Osteoblast (primary cell): ENCODE results near the gene TGDS. TPM values are rescaled to one million over a fixed set of nuclear protein-coding genes. Genes with fewer than 3 reads are reported as not detected.

ENCODE experiments used
- DNase-seq: peaks from one replicate; pipeline ENCODE4 v3.0.0; 2011; ENCODE audit warnings: low spot score, mixed read lengths; ENCODE audit not compliant: insufficient read length; ENCODE audit errors: missing footprints
- H2AFZ ChIP-seq: 2 replicates; pipeline ENCODE4 v1.6.0; 2011; ENCODE audit warnings: mild to moderate bottlenecking, low read length
- H3K27ac ChIP-seq: 2 replicates; pipeline ENCODE4 v1.5.1; 2011; ENCODE audit warnings: mild to moderate bottlenecking, low read depth, low read length, moderate library complexity
- H3K27me3 ChIP-seq: 2 replicates; pipeline ENCODE4 v1.6.0; 2012; ENCODE audit warnings: mild to moderate bottlenecking, control low read depth, inconsistent platforms, low read length, moderate library complexity; ENCODE audit not compliant: insufficient read depth
- H3K36me3 ChIP-seq: 2 replicates; pipeline ENCODE4 v1.5.1; 2011; ENCODE audit warnings: mild to moderate bottlenecking, low read length, control low read depth, moderate library complexity; ENCODE audit not compliant: insufficient read depth
- H3K4me1 ChIP-seq: 2 replicates; pipeline ENCODE4 v1.5.1; 2011; ENCODE audit warnings: mild to moderate bottlenecking, low read length, control low read depth, moderate library complexity; ENCODE audit not compliant: insufficient read depth
- H3K4me2 ChIP-seq: 2 replicates; pipeline ENCODE4 v1.6.0; 2011; ENCODE audit warnings: mild to moderate bottlenecking, low read length; ENCODE audit not compliant: insufficient read depth
- H3K4me3 ChIP-seq: fragments of 200-600 bp; sonication (generic); 3 replicates; pipeline ENCODE4 v1.5.1; 2012; ENCODE audit warnings: mild to moderate bottlenecking, low read length, inconsistent platforms; ENCODE audit not compliant: insufficient read depth
- H3K79me2 ChIP-seq: 2 replicates; pipeline ENCODE4 v1.6.0; 2012; ENCODE audit warnings: mild to moderate bottlenecking, low read length, control low read depth, inconsistent platforms; ENCODE audit not compliant: insufficient read depth
- H3K9me3 ChIP-seq: 2 replicates; pipeline ENCODE4 v1.5.1; 2011; ENCODE audit warnings: low read depth, low read length, control low read depth
- H4K20me1 ChIP-seq: 2 replicates; pipeline ENCODE4 v1.6.0; 2012; ENCODE audit warnings: mild to moderate bottlenecking, low read length, control low read depth; ENCODE audit not compliant: insufficient read depth
- CTCF ChIP-seq: IDR thresholded peaks from 2 replicates; pipeline ENCODE4 v1.5.1; 2011; ENCODE audit warnings: mild to moderate bottlenecking, low read depth, low read length, moderate library complexity; ENCODE audit errors: extremely low read depth
- total RNA-seq: library from RNA; depleted of rRNA; stranded (reverse); fragments of >200 nt; gene quantifications from 2 replicates; pipeline ENCODE4 v1.2.3, GENCODE V29; 2012

Gene TGDS
- total RNA-seq, 1 donor, result 11.9 TPM

- H3K9me3 ChIP-seq, result no peaks in the 10 kb centered on the region
- no peak overlapping the region for H3K4me2 ChIP-seq
- H4K20me1 ChIP-seq, result no peaks in the 10 kb centered on the region
- no peaks in the 10 kb centered on the region for H3K4me1 ChIP-seq
- no peaks in the 10 kb centered on the region for H3K27me3 ChIP-seq
- TF ChIP-seq CTCF, result no peak
- no peak overlapping the region for H2AFZ ChIP-seq
- H3K4me3 ChIP-seq, result no peak overlapping the region
- peaks cover 42% of the 10 kb centered on the region for H3K36me3 ChIP-seq
- DNase-seq, result no peak
- H3K79me2 ChIP-seq, result peaks cover 13% of the 10 kb centered on the region
- no peak overlapping the region for H3K27ac ChIP-seq
These were observed 10.3 kb downstream of the TGDS start for GRCh38 chr13:94585543-94586101.

- DNase-seq, result no peak
These were observed 12.0 kb downstream of the TGDS start for GRCh38 chr13:94583926-94584325.

GRCh38 chr13:94579063-94579462, 16.9 kb downstream of the TGDS start:
- Histone ChIP-seq H3K9me3 (no peaks in the 10 kb centered on the region), H3K4me1 (no peaks in the 10 kb centered on the region), H3K79me2 (no peaks in the 10 kb centered on the region), H3K4me2 (no peak overlapping the region), H3K36me3 (peaks cover 80% of the 10 kb centered on the region), H2AFZ (no peak overlapping the region), H3K27me3 (no peaks in the 10 kb centered on the region), H3K4me3 (no peak overlapping the region), H3K27ac (no peak overlapping the region), H4K20me1 (no peaks in the 10 kb centered on the region)
- DNase-seq, result no peak
- TF ChIP-seq CTCF, result no peak

More at GRCh38 chr13:94583926-94584325, 12.0 kb downstream of the TGDS start:
- H3K4me2 ChIP-seq, result no peak overlapping the region
- no peak overlapping the region for H3K27ac ChIP-seq
- no peak overlapping the region for H3K4me3 ChIP-seq
- H4K20me1 ChIP-seq, result no peaks in the 10 kb centered on the region
- no peaks in the 10 kb centered on the region for H3K4me1 ChIP-seq
- H3K9me3 ChIP-seq, result no peaks in the 10 kb centered on the region
- H3K79me2 ChIP-seq, result peaks cover 13% of the 10 kb centered on the region
- H3K36me3 ChIP-seq, result peaks cover 53% of the 10 kb centered on the region
- H3K27me3 ChIP-seq, result no peaks in the 10 kb centered on the region
- no peak for TF ChIP-seq CTCF
- no peak overlapping the region for H2AFZ ChIP-seq

- Histone ChIP-seq H3K4me2 (no peak overlapping the region), H3K9me3 (no peaks in the 10 kb centered on the region), H3K27me3 (no peaks in the 10 kb centered on the region), H3K4me3 (no peak overlapping the region), H3K4me1 (no peaks in the 10 kb centered on the region), H4K20me1 (no peaks in the 10 kb centered on the region), H3K36me3 (peaks cover 40% of the 10 kb centered on the region), H3K27ac (no peak overlapping the region), H2AFZ (no peak overlapping the region), H3K79me2 (no peaks in the 10 kb centered on the region)
- DNase-seq, result no peak
- TF ChIP-seq CTCF, result no peak
These were observed 26.3 kb downstream of the TGDS start for GRCh38 chr13:94569615-94570014.
